T-helper 2 cell treated with Interferon-gamma antibody and Interleukin-4, amounts not matched to agents 5 μg/mL and 100 μg/mL, for 36 hours (primary cell): Measurements from ENCODE around the gene WDR41.

ENCODE experiments used
- DNase-seq: peaks from one replicate; pipeline ENCODE4 v3.0.0; 2021; ENCODE audit warnings: low spot score
- H3K27ac Mint-ChIP-seq: one replicate; pipeline ENCODE4 v1.8.0; 2021; ENCODE audit warnings: mild to moderate bottlenecking, mixed read lengths
- H3K27me3 Mint-ChIP-seq: one replicate; pipeline ENCODE4 v1.8.0; 2021; ENCODE audit warnings: low read depth, mixed read lengths
- H3K36me3 Mint-ChIP-seq: one replicate; pipeline ENCODE4 v1.8.0; 2021; ENCODE audit warnings: low read depth, mixed read lengths
- H3K4me1 Mint-ChIP-seq: one replicate; pipeline ENCODE4 v1.8.0; 2021; ENCODE audit warnings: low read depth, mixed read lengths
- H3K4me3 Mint-ChIP-seq: one replicate; pipeline ENCODE4 v1.8.0; 2022; ENCODE audit warnings: mild to moderate bottlenecking, moderate library complexity, mixed read lengths
- H3K9me3 Mint-ChIP-seq: one replicate; pipeline ENCODE4 v1.8.0; 2021; ENCODE audit warnings: mixed read lengths

WDR41 gene

DNA sequence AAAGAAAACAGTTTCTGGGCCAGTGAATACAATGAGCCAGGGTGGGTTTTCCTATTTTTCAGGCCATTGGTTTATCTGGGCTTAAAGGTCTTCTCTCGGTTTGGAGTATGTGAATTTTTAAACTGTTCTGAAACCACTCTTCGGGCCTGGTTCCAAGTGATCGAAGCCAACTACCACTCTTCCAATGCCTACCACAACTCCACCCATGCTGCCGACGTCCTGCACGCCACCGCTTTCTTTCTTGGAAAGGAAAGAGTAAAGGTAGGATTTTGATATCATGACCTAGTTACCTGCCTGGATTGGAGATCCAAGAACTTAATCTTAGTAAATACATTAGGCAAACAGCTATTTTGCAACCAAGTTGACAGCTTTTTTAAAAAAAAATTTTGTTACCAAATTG is 79.1 kb downstream of the WDR41 start:
- Mint-ChIP-seq H3K27me3 (peaks cover 18% of the 10 kb centered on the region), H3K4me3 (no peak overlapping the region), H3K27ac (no peak overlapping the region), H3K4me1 (peaks cover 3% of the 10 kb centered on the region), H3K9me3 (no peaks in the 10 kb centered on the region), H3K36me3 (no peaks in the 10 kb centered on the region)
- DNase-seq = no peak

GRCh38 chr5:77409870-77410621 is 82.1 kb downstream of the WDR41 start:
- no peak overlapping the region for H3K27ac Mint-ChIP-seq
- peaks cover 22% of the 10 kb centered on the region for H3K27me3 Mint-ChIP-seq

GRCh38 chr5:77407152-77407551 is 85.0 kb downstream of the WDR41 start:
- Mint-ChIP-seq H3K27ac (no peak overlapping the region), H3K4me1 (peaks cover 3% of the 10 kb centered on the region)

More at GRCh38 chr5:77409870-77410621, 82.1 kb downstream of the WDR41 start:
- no peak for DNase-seq
- peaks cover 3% of the 10 kb centered on the region for H3K4me1 Mint-ChIP-seq
- no peak overlapping the region for H3K4me3 Mint-ChIP-seq
- H3K36me3 Mint-ChIP-seq = no peaks in the 10 kb centered on the region
- H3K9me3 Mint-ChIP-seq = no peaks in the 10 kb centered on the region

DNA sequence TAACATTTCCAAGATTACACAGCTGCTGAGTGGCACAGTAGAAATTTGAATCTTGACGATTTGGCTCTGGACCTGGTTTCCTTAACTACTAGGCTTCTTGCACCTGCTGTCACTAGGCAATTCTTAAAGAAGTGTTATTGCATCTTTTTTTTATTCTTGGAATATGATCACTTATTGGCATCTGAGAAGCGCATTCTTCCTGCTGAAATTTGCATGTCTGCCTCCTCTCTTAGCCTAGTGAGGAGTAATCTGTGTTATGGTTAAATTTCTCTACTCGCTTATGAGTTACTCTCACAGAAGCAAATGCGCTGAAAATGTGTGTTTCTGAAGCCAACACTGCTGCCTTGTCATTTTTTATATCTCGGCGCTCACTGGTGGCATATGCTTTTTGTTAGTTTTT is 89.3 kb downstream of the WDR41 start:
- H3K27ac Mint-ChIP-seq = no peak overlapping the region
- H3K27me3 Mint-ChIP-seq = peaks cover 8% of the 10 kb centered on the region
- no peak overlapping the region for H3K4me3 Mint-ChIP-seq
- H3K9me3 Mint-ChIP-seq = no peaks in the 10 kb centered on the region
- DNase-seq = no peak
- no peaks in the 10 kb centered on the region for H3K4me1 Mint-ChIP-seq
- no peaks in the 10 kb centered on the region for H3K36me3 Mint-ChIP-seq

More at GRCh38 chr5:77407152-77407551, 85.0 kb downstream of the WDR41 start:
- H3K36me3 Mint-ChIP-seq = no peaks in the 10 kb centered on the region
- H3K9me3 Mint-ChIP-seq = no peaks in the 10 kb centered on the region
- no peak for DNase-seq
- H3K4me3 Mint-ChIP-seq = no peak overlapping the region
- peaks cover 18% of the 10 kb centered on the region for H3K27me3 Mint-ChIP-seq

- H3K9me3 Mint-ChIP-seq = no peaks in the 10 kb centered on the region
- H3K27ac Mint-ChIP-seq = no peak overlapping the region
- H3K4me3 Mint-ChIP-seq = no peak overlapping the region
- peaks cover 8% of the 10 kb centered on the region for H3K27me3 Mint-ChIP-seq
- peaks cover 9% of the 10 kb centered on the region for H3K4me1 Mint-ChIP-seq
- H3K36me3 Mint-ChIP-seq = no peaks in the 10 kb centered on the region
- DNase-seq = no peak
These were observed 91.5 kb downstream of the WDR41 start for GRCh38 chr5:77400645-77401044.

DNA sequence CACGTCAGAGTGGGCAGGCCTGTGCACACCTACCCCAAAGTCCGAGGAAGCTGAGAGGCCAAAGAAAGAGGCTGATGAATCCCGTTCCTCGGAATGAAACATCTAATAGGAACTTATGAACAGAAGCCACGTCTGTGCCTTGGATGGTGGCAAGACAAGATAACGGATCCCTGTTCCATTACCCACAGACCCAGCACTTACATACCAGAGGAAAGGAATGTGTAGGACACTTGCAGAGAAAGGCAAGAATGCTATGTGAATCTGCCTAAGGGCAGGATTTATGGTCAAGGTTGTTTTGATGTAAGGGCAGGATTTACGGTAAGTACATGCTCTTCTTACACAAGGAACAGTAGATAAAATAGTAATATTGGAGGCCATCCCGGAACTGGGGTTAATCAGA is 93.2 kb downstream of the WDR41 start:
- no peaks in the 10 kb centered on the region for H3K36me3 Mint-ChIP-seq
- H3K27me3 Mint-ChIP-seq = peaks cover 4% of the 10 kb centered on the region

GRCh38 chr5:77398458-77398857 is 93.7 kb downstream of the WDR41 start:
- Mint-ChIP-seq H3K36me3 (no peaks in the 10 kb centered on the region), H3K4me1 (peaks cover 9% of the 10 kb centered on the region), H3K27ac (no peak overlapping the region), H3K4me3 (no peak overlapping the region), H3K9me3 (no peaks in the 10 kb centered on the region), H3K27me3 (peaks cover 4% of the 10 kb centered on the region)
- no peak for DNase-seq

More for the DNA sequence above, 93.2 kb downstream of the WDR41 start:
- no peaks in the 10 kb centered on the region for H3K9me3 Mint-ChIP-seq
- H3K4me3 Mint-ChIP-seq = no peak overlapping the region
- peaks cover 9% of the 10 kb centered on the region for H3K4me1 Mint-ChIP-seq
- no peak for DNase-seq
- H3K27ac Mint-ChIP-seq = no peak overlapping the region

DNA sequence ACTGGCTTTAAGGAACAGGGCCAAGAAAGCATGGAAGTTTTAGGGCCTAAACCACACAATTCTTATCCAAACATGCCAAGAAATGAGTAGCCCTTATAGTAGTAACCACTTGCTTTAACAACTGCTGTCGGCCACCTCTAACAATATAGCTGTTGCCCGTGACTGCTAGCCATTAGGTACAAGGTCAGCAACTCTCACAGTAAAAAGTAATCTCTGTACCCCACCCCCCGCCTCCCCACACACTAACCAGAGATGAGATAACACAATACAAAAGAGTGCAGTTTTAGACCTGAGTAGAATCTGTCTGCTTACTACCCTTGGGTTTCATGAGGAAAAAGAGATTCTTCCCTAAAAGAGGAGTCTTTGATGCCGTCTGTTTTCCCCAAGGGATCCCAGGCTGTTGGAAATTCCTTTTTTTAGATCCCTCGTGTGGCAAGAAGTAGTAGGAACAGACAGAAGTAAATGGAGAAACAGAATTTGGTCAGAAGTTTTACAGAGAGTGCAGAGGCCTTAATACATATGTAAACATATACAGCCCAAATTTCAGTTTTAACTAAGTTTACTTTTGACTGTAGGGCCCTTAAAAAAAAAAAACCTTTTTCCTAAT is 94.3 kb downstream of the WDR41 start:
- Mint-ChIP-seq H3K27ac (no peak overlapping the region), H3K4me1 (peaks cover 9% of the 10 kb centered on the region), H3K36me3 (no peaks in the 10 kb centered on the region), H3K27me3 (peaks cover 4% of the 10 kb centered on the region), H3K4me3 (no peak overlapping the region), H3K9me3 (no peaks in the 10 kb centered on the region)
- no peak for DNase-seq

DNA sequence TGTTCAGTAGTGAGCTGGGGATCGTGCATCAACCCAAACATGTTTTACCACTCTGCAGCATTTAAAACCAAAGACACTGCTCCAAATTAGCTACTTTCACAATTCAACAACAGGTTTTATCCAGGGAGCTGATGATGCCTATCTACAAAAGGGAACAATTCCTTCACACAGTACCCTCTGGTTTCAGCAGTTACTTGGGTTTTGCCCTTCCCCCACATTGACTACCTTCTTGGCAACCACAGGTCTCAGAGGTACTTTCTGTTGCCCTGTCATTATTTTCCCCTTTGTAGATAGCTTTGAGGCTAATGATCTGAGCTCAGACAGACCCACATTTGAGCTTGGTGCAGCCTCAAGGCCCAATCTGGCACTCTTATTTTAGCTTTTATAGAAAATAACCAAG is 96.1 kb downstream of the WDR41 start:
- Mint-ChIP-seq H3K27ac (no peak overlapping the region), H3K27me3 (peaks cover 4% of the 10 kb centered on the region), H3K36me3 (no peaks in the 10 kb centered on the region), H3K9me3 (no peaks in the 10 kb centered on the region), H3K4me3 (no peak overlapping the region), H3K4me1 (peaks cover 9% of the 10 kb centered on the region)
- no peak for DNase-seq

DNA sequence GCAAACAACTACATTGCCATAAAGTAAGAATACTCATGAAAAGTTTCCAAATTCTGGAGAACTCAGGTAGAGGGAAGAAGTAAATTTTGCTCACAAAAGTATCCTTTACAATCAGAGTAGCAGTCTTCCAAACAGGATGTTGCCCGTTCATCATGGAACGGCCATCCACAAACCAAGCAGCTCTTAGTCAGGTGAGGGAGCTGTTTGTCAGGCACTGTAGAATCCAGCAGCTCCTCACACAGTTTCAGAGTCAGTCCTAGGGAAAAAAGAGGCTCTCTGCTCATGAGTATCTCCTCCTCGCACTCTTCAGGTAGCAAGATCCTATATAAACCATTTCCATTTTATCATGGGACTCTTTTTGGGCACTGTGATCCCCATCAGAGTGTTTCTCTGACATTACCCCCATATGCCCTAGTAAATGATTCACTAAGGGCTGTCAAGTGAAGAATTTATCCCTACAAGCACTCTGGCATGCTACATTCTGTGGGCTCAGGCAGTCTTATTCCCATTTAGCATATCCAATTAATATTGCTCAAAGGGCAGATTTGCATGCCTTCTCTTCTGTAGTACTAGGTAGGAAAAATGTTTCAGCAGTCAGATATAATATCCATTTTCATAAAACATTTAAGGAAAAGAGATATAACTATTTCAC is 97.9 kb downstream of the WDR41 start:
- no peak overlapping the region for H3K4me3 Mint-ChIP-seq

GRCh38 chr5:77391240-77391765 is 100.8 kb downstream of the WDR41 start:
- Mint-ChIP-seq H3K9me3 (no peaks in the 10 kb centered on the region), H3K27me3 (no peaks in the 10 kb centered on the region), H3K36me3 (no peaks in the 10 kb centered on the region), H3K4me1 (peaks cover 6% of the 10 kb centered on the region), H3K27ac (no peak overlapping the region), H3K4me3 (no peak overlapping the region)
- no peak for DNase-seq

More for the DNA sequence above, 97.9 kb downstream of the WDR41 start:
- Mint-ChIP-seq H3K27me3 (no peaks in the 10 kb centered on the region), H3K27ac (no peak overlapping the region), H3K9me3 (no peaks in the 10 kb centered on the region), H3K36me3 (no peaks in the 10 kb centered on the region), H3K4me1 (peaks cover 9% of the 10 kb centered on the region)
- no peak for DNase-seq

DNA sequence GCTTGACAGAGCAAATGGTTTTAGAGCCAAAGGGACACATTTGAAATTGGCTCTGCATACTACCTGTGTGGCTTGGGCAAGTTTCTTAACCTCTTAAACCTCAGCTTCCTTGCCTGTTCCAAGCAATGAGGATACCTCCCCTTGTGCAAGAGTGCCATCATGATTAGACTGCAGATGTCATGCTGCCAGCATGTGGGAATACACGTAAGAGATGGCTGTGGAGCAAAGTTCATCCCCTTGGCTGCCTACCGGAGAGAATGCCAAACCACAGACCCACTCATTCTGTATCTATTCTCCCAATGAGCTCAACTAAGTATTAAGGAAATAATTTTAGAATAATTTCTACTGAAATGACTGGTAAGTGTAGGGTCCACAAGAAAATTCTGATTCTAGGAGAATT is 101.3 kb downstream of the WDR41 start:
- no peak for DNase-seq
- Mint-ChIP-seq H3K4me1 (peaks cover 2% of the 10 kb centered on the region), H3K36me3 (no peaks in the 10 kb centered on the region), H3K27me3 (no peaks in the 10 kb centered on the region), H3K4me3 (no peak overlapping the region), H3K9me3 (no peaks in the 10 kb centered on the region), H3K27ac (no peak overlapping the region)

GRCh38 chr5:77390221-77390620 is 101.9 kb downstream of the WDR41 start:
- Mint-ChIP-seq H3K36me3 (peaks cover 3% of the 10 kb centered on the region), H3K27ac (no peak overlapping the region), H3K9me3 (peaks cover 3% of the 10 kb centered on the region), H3K4me3 (no peak overlapping the region), H3K27me3 (no peaks in the 10 kb centered on the region), H3K4me1 (no peaks in the 10 kb centered on the region)
- no peak for DNase-seq

- no peaks in the 10 kb centered on the region for H3K4me1 Mint-ChIP-seq
- H3K4me3 Mint-ChIP-seq = no peak overlapping the region
- H3K27me3 Mint-ChIP-seq = no peaks in the 10 kb centered on the region
- H3K27ac Mint-ChIP-seq = no peak overlapping the region
- H3K36me3 Mint-ChIP-seq = peaks cover 3% of the 10 kb centered on the region
- H3K9me3 Mint-ChIP-seq = peaks cover 6% of the 10 kb centered on the region
- no peak for DNase-seq
These were observed 102.4 kb downstream of the WDR41 start for GRCh38 chr5:77389746-77390145.
